PC-9 (cell line): ENCODE data around the gene XPO6. TPM values are rescaled to one million over a fixed set of nuclear protein-coding genes. Genes with fewer than 3 reads are reported as not detected.

Experiments used
- BruUV-seq: library from RNA; stranded (reverse); fragments of 400-500 nt; replicated peaks from 2 replicates; lab custom pipeline; 2021; lab: Mats Ljungman, UMichigan
- CTCF ChIA-PET: fragments of 300-600 bp; sonication (Branson Sonifier 250); formaldehyde crosslinking; loops from one replicate; lab custom pipeline; 2022; ENCODE audit warnings: antibody characterized with exemption; lab: Charles Lee
- POLR2A ChIA-PET: fragments of 300-600 bp; sonication (Branson Sonifier 250); formaldehyde crosslinking; loops from one replicate; lab custom pipeline; 2022; ENCODE audit warnings: antibody characterized with exemption; ENCODE audit not compliant: unreplicated experiment; lab: Charles Lee
- DNase-seq, 2 experiments: peaks; one replicate each; pipeline versions ENCODE4 v3.0.0 to v3.0.0-alpha.2; 2015 to 2022; ENCODE audit warnings: mixed read lengths in 1 of 2
- H2AFZ ChIP-seq: fragments of 200-600 bp; sonication (generic); 2 replicates; pipeline ENCODE4 v1.8.1; 2017; ENCODE audit warnings: antibody characterized with exemption
- H3F3A ChIP-seq: fragments of 200-600 bp; sonication (generic); 2 replicates; pipeline ENCODE4 v1.8.1; 2017; ENCODE audit warnings: antibody characterized with exemption, mild to moderate bottlenecking, low read depth; ENCODE audit not compliant: insufficient read depth
- H3K27ac ChIP-seq: fragments of 200-600 bp; sonication (generic); 2 replicates; pipeline ENCODE4 v1.6.1; 2016; ENCODE audit warnings: mixed run types
- H3K27me3 ChIP-seq: fragments of 200-600 bp; sonication (generic); 2 replicates; pipeline ENCODE4 v1.6.1; 2016; ENCODE audit warnings: low read depth, mixed run types; ENCODE audit not compliant: insufficient read depth
- H3K36me3 ChIP-seq: fragments of 200-600 bp; sonication (generic); 2 replicates; pipeline ENCODE4 v1.6.1; 2016; ENCODE audit warnings: low read depth, mixed run types
- H3K4me1 ChIP-seq: fragments of 200-600 bp; sonication (generic); replicated peaks from 2 replicates; pipeline ENCODE4 v1.6.1; 2016; ENCODE audit warnings: mixed run types; ENCODE audit not compliant: insufficient read depth
- H3K4me2 ChIP-seq: fragments of 200-600 bp; sonication (generic); 2 replicates; pipeline ENCODE4 v1.6.1; 2017; ENCODE audit warnings: mixed run types
- H3K4me3 ChIP-seq: fragments of 200-600 bp; sonication (generic); 2 replicates; pipeline ENCODE4 v1.6.1; 2016; ENCODE audit warnings: mixed run types
- H3K79me2 ChIP-seq: fragments of 200-600 bp; sonication (generic); 2 replicates; pipeline ENCODE4 v1.6.1; 2017; ENCODE audit warnings: low read depth, mixed run types
- H3K9me2 ChIP-seq: fragments of 200-600 bp; sonication (generic); 2 replicates; pipeline ENCODE4 v1.8.1; 2017; ENCODE audit warnings: mild to moderate bottlenecking; ENCODE audit not compliant: insufficient read depth
- H3K9me3 ChIP-seq: fragments of 200-600 bp; sonication (generic); 2 replicates; pipeline ENCODE4 v1.8.1; 2016; ENCODE audit warnings: low read depth; ENCODE audit not compliant: insufficient read depth
- H4K20me1 ChIP-seq: fragments of 200-600 bp; sonication (generic); 2 replicates; pipeline ENCODE4 v1.8.1; 2017; ENCODE audit not compliant: insufficient read depth
- CTCF ChIP-seq: fragments of 200-600 bp; sonication (generic); conservative IDR thresholded peaks from 2 replicates; pipeline ENCODE4 v1.6.1; 2017; ENCODE audit warnings: mixed run types, antibody characterized with exemption, mild to moderate bottlenecking, moderate library complexity
- EZH2 ChIP-seq: fragments of 200-600 bp; sonication (generic); IDR thresholded peaks from 2 replicates; pipeline ENCODE4 v1.8.0; 2017; ENCODE audit warnings: antibody characterized with exemption, low read depth
- intact Hi-C: fragments of 100-400 bp; cut with micrococcal nuclease; formaldehyde crosslinking; loops from one replicate; pipeline ENCODE4 v1.10.0; 2022; ENCODE audit not compliant: unreplicated experiment
- total RNA-seq: library from RNA; stranded (reverse); gene quantifications from 2 replicates; pipeline ENCODE4 v1.2.3, GENCODE V29; 2021

Gene XPO6
- total RNA-seq, 1 experiment from 2014 or later = 154 TPM

DNA sequence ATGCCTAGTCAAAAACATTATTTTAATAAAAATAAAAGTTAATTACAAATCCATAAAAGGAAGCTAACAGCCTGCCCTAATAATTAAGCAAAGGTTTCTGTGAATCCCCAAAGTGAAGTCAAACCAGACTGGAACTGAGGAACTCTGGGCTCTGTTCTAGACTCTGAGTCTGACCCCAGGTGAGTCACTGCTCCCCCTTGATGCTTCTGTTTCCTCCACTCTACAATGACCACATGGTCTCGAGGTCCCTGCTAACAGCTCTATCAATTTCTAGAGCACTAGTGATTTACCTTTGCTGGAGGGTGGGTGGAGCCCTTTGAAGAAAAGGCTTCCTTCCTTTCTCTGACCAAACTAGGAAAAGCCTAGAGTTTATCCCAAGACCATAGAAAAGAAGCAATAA is 32.4 kb downstream of the XPO6 start:
- no peak for DNase-seq
- H4K20me1 ChIP-seq = peaks cover 26% of the 10 kb centered on the region; the same call in 1 of the 2 replicates
- BruUV-seq = no TSS peak
- no peak overlapping the region for H3K4me2 ChIP-seq
- intact Hi-C loops = no loop called here
- peaks cover 25% of the 10 kb centered on the region; the same call in 1 of the 2 replicates for H3K36me3 ChIP-seq
- H3K27ac ChIP-seq = no peak overlapping the region
- peaks cover 30% of the 10 kb centered on the region for H3K4me1 ChIP-seq
- CTCF ChIA-PET = no interaction called here
- no peaks in the 10 kb centered on the region for H3K9me2 ChIP-seq
- H3K27me3 ChIP-seq = no peaks in the 10 kb centered on the region
- no peaks in the 10 kb centered on the region for H3K9me3 ChIP-seq
- peaks cover 85% of the 10 kb centered on the region for H3K79me2 ChIP-seq
- H3F3A ChIP-seq = peaks cover 37% of the 10 kb centered on the region
- TF ChIP-seq CTCF (no peak), EZH2 (no peak)
- POLR2A ChIA-PET = no interaction called here
- no peak overlapping the region for H3K4me3 ChIP-seq
- H2AFZ ChIP-seq = no peak overlapping the region

DNA sequence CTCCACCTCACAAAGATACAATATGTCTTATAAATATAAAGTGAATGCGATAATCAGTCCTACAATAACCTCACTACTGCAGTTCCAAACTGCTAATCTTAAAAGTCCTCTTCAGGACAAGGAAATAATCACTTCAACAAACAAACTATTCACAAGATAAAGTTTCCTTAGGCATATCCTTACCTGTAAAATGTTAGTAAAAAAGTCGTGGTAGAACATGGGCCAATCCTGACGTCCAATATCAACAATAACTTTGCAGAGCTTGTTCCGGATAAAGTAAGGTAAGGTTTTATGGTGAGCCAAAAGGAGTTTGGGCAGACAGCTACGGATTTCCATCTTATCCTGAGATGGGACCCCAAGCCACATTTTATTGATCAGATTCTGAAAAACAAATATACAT is 36.0 kb downstream of the XPO6 start:
- Histone ChIP-seq H3K9me2 (no peaks in the 10 kb centered on the region), H3K27ac (no peak overlapping the region), H3K4me3 (no peak overlapping the region), H3K27me3 (no peaks in the 10 kb centered on the region), H3K36me3 (peaks cover 27% of the 10 kb centered on the region), H3K4me2 (no peak overlapping the region), H3K4me1 (no peaks in the 10 kb centered on the region), H3F3A (peaks cover 6% of the 10 kb centered on the region; the same call in 1 of the 2 replicates), H3K79me2 (peaks cover 65% of the 10 kb centered on the region), H3K9me3 (no peaks in the 10 kb centered on the region), H4K20me1 (peaks cover 8% of the 10 kb centered on the region; the same call in 1 of the 2 replicates), H2AFZ (no peak overlapping the region)
- CTCF ChIA-PET = no interaction called here
- intact Hi-C loops = no loop called here
- no TSS peak for BruUV-seq
- POLR2A ChIA-PET = no interaction called here
- peak in 1 of 2 experiments; percentile 13 for DNase-seq
- no peak for TF ChIP-seq CTCF

DNA sequence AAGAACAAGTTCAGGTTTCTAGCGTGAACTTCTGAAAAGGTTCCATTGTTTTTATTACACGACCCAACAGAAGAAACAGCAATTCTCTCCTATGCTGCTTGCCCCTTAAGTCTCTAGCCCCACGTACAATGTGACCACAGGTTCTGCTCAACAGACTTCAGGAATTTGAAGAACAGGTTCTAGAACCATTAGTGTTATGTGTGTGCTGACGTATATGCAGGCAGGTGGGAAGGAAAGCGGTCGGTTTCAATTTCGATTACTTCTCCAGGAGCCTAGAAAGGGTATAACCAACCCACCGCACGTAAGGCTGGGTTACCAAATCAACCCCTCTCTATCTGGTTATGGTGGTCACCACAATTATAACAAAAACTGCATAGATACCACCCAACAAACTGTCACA is 39.4 kb downstream of the XPO6 start:
- H3K9me3 ChIP-seq = no peaks in the 10 kb centered on the region
- CTCF ChIA-PET = interaction anchor here (0.7 kb wide), 1 partner anchor 60 kb away, joined by 4 read pairs; no protein-coding TSS in a partner anchor

More for the DNA sequence above, 39.4 kb downstream of the XPO6 start:
- Histone ChIP-seq H3K4me2 (no peak overlapping the region), H3K9me2 (no peaks in the 10 kb centered on the region), H3K27me3 (no peaks in the 10 kb centered on the region), H4K20me1 (peaks cover 10% of the 10 kb centered on the region; the same call in 1 of the 2 replicates), H2AFZ (no peak overlapping the region), H3F3A (peaks cover 34% of the 10 kb centered on the region), H3K4me3 (no peak overlapping the region), H3K4me1 (peaks cover 24% of the 10 kb centered on the region), H3K27ac (0 out of 2 replicates have a peak overlapping the region, but pooled peaks have one; percentile 0), H3K79me2 (peaks cover 42% of the 10 kb centered on the region), H3K36me3 (peaks cover 29% of the 10 kb centered on the region)
- BruUV-seq = no TSS peak
- intact Hi-C loops = no loop called here
- TF ChIP-seq CTCF (no peak), EZH2 (no peak)
- peak in 1 of 2 experiments; percentile 17 for DNase-seq
- POLR2A ChIA-PET = no interaction called here
